Vagina (tissue), 2 donors: ENCODE results near the gene ZNF804A.

Experiments used
- CTCF ChIP-seq, 3 experiments: fragments of 450-650 bp in 2 of 3; fragments of 200-600 bp in 1 of 3; sonication (generic) in 1 of 3; IDR thresholded peaks; one replicate each; pipeline ENCODE4 v1.5.1; 2017 to 2019; ENCODE audit warnings: antibody characterized with exemption in 3 of 3, mild to moderate bottlenecking in 2 of 3, moderate library complexity in 2 of 3
- POLR2A ChIP-seq, 2 donors: fragments of 450-650 bp; IDR thresholded peaks; one replicate each; pipeline ENCODE4 v1.6.1; 2017; ENCODE audit warnings: antibody characterized with exemption in 2 of 2, mild to moderate bottlenecking in 2 of 2, moderate library complexity in 2 of 2
- POLR2AphosphoS5 ChIP-seq, 2 donors: sonication (generic); formaldehyde crosslinking; IDR thresholded peaks; one replicate each; pipeline ENCODE4 v1.9.0; 2017; ENCODE audit warnings: antibody characterized with exemption in 2 of 2, mild to moderate bottlenecking in 2 of 2, low read depth in 1 of 2; ENCODE audit not compliant: insufficient read depth in 1 of 2

- TF ChIP-seq POLR2A (IDR thresholded peaks at IDR 0.05): no peak
- no peak for TF ChIP-seq CTCF (IDR thresholded peaks at IDR 0.05)
- no peak for TF ChIP-seq POLR2AphosphoS5 (IDR thresholded peaks at IDR 0.05; ENCODE audit: insufficient read depth in 1 of 2, low read depth in 1 of 2)
Observed at GRCh38 chr2:184637781-184638180, 39.5 kb downstream of the ZNF804A start.
